OCI-LY3 (cell line): ENCODE results near the gene TSPO.

ENCODE experiments used
- H2AFZ ChIP-seq: fragments of 200-600, 300-600 bp; shearing (Covaris generic); 2 replicates; pipeline ENCODE4 v1.6.0; 2014; ENCODE audit warnings: antibody characterized with exemption, low read depth, low read length
- H3K27ac ChIP-seq: fragments of 200-600, 300-600 bp; sonication (generic); 2 replicates; pipeline ENCODE4 v1.5.1; 2014; ENCODE audit warnings: mild to moderate bottlenecking, low read length, moderate library complexity, mixed read lengths
- H3K27me3 ChIP-seq: fragments of 200-600, 300-600 bp; sonication (generic); 2 replicates; pipeline ENCODE4 v1.6.1; 2014; ENCODE audit warnings: low read depth, low read length, mixed read lengths
- H3K36me3 ChIP-seq: fragments of 200-600, 300-600 bp; sonication (generic); replicated peaks from 2 replicates; pipeline ENCODE3; 2014; ENCODE audit warnings: low read depth, low read length, mixed read lengths
- H3K4me1 ChIP-seq: fragments of 300-600, 200-600 bp; sonication (generic); 2 replicates; pipeline ENCODE4 v1.6.1; 2014; ENCODE audit warnings: low read length, mixed read lengths
- H3K4me2 ChIP-seq: fragments of 200-600, 300-600 bp; sonication (generic); 2 replicates; pipeline ENCODE4 v1.6.1; 2014; ENCODE audit warnings: low read length, mixed read lengths
- H3K4me3 ChIP-seq: fragments of 300-600, 200-600 bp; sonication (generic); 2 replicates; pipeline ENCODE4 v1.5.1; 2014; ENCODE audit warnings: antibody characterized with exemption, mild to moderate bottlenecking, low read length, moderate library complexity
- H3K79me2 ChIP-seq: fragments of 300-600, 200-600 bp; shearing (Covaris generic); 2 replicates; pipeline ENCODE4 v1.6.1; 2014; ENCODE audit warnings: mild to moderate bottlenecking, low read length, mixed read lengths
- H3K9ac ChIP-seq: fragments of 300-600, 200-600 bp; shearing (Covaris generic); 2 replicates; pipeline ENCODE4 v1.6.0; 2014; ENCODE audit warnings: mild to moderate bottlenecking, low read length, moderate library complexity
- H3K9me3 ChIP-seq: fragments of 200-600, 300-600 bp; shearing (Covaris generic); 2 replicates; pipeline ENCODE4 v1.6.1; 2014; ENCODE audit warnings: low read length, mixed read lengths; ENCODE audit not compliant: insufficient read depth
- H4K20me1 ChIP-seq: fragments of 200-600, 300-600 bp; sonication (generic); 2 replicates; pipeline ENCODE4 v1.6.1; 2016; ENCODE audit warnings: low read length, mixed read lengths; ENCODE audit not compliant: insufficient read depth
- CTCF ChIP-seq: fragments of 200-600, 300-600 bp; sonication (generic); IDR thresholded peaks from 2 replicates; pipeline ENCODE4 v1.5.1; 2014; ENCODE audit warnings: antibody characterized with exemption, low read length, low read depth
- EZH2phosphoT487 ChIP-seq: fragments of 200-600 bp; shearing (Covaris generic); IDR thresholded peaks from 2 replicates; pipeline ENCODE4 v1.6.1; 2018; ENCODE audit warnings: antibody characterized with exemption, mixed run types, low read depth

Gene TSPO

GRCh38 chr22:43202326-43202725 lies 51.0 kb downstream of the TSPO start:
- H3K79me2 ChIP-seq = no peaks in the 10 kb centered on the region
- H3K9me3 ChIP-seq = no peaks in the 10 kb centered on the region
- H4K20me1 ChIP-seq = no peaks in the 10 kb centered on the region
- H3K36me3 ChIP-seq = no peaks in the 10 kb centered on the region
- H3K4me1 ChIP-seq = no peaks in the 10 kb centered on the region
- H3K4me2 ChIP-seq = no peak overlapping the region
- H3K9ac ChIP-seq = no peak overlapping the region
- H3K27me3 ChIP-seq = peaks cover 4% of the 10 kb centered on the region; the same call in 1 of the 2 replicates
- no peak overlapping the region for H3K27ac ChIP-seq
- no peak overlapping the region for H2AFZ ChIP-seq
- TF ChIP-seq EZH2phosphoT487 (no peak), CTCF (no peak)
- H3K4me3 ChIP-seq = no peak overlapping the region

GRCh38 chr22:43202756-43203410 lies 51.5 kb downstream of the TSPO start:
- no peak overlapping the region for H2AFZ ChIP-seq
- H3K27ac ChIP-seq = no peak overlapping the region
- TF ChIP-seq CTCF = no peak
- TF ChIP-seq EZH2phosphoT487 = no peak
- H3K4me3 ChIP-seq = no peak overlapping the region
- H3K27me3 ChIP-seq = no peaks in the 10 kb centered on the region; the same call in 1 of the 2 replicates
- H3K36me3 ChIP-seq = no peaks in the 10 kb centered on the region
- H4K20me1 ChIP-seq = no peaks in the 10 kb centered on the region
- no peaks in the 10 kb centered on the region for H3K4me1 ChIP-seq
- no peak overlapping the region for H3K4me2 ChIP-seq
- H3K9ac ChIP-seq = no peak overlapping the region
- H3K79me2 ChIP-seq = no peaks in the 10 kb centered on the region
- H3K9me3 ChIP-seq = no peaks in the 10 kb centered on the region

- Histone ChIP-seq H3K4me3 (no peak overlapping the region), H3K27me3 (no peaks in the 10 kb centered on the region; the same call in 1 of the 2 replicates), H4K20me1 (no peaks in the 10 kb centered on the region), H3K9ac (no peak overlapping the region), H3K27ac (no peak overlapping the region), H3K4me2 (no peak overlapping the region), H3K4me1 (no peaks in the 10 kb centered on the region), H3K36me3 (no peaks in the 10 kb centered on the region), H3K9me3 (no peaks in the 10 kb centered on the region), H2AFZ (no peak overlapping the region), H3K79me2 (no peaks in the 10 kb centered on the region)
- TF ChIP-seq EZH2phosphoT487 (no peak), CTCF (no peak)
Measured at GRCh38 chr22:43203471-43203981, 52.2 kb downstream of the TSPO start.

GRCh38 chr22:43205261-43205691 lies 53.9 kb downstream of the TSPO start:
- Histone ChIP-seq H2AFZ (no peak overlapping the region), H4K20me1 (no peaks in the 10 kb centered on the region), H3K27ac (no peak overlapping the region), H3K4me1 (no peaks in the 10 kb centered on the region), H3K9ac (no peak overlapping the region), H3K4me3 (no peak overlapping the region), H3K9me3 (no peaks in the 10 kb centered on the region), H3K4me2 (no peak overlapping the region), H3K36me3 (no peaks in the 10 kb centered on the region), H3K27me3 (no peaks in the 10 kb centered on the region; the same call in 1 of the 2 replicates), H3K79me2 (no peaks in the 10 kb centered on the region)
- TF ChIP-seq EZH2phosphoT487 (no peak), CTCF (no peak)
